ENCODE results near the gene INTS11. TPM values are rescaled to one million over a fixed set of nuclear protein-coding genes. Genes with fewer than 3 reads are reported as not detected.
A peak's percentile ranks its signal among the peaks of the same experiment; 100 is the strongest.

The INTS11 gene
- polyA plus RNA-seq, 1 experiment = 95.8 TPM

DNA sequence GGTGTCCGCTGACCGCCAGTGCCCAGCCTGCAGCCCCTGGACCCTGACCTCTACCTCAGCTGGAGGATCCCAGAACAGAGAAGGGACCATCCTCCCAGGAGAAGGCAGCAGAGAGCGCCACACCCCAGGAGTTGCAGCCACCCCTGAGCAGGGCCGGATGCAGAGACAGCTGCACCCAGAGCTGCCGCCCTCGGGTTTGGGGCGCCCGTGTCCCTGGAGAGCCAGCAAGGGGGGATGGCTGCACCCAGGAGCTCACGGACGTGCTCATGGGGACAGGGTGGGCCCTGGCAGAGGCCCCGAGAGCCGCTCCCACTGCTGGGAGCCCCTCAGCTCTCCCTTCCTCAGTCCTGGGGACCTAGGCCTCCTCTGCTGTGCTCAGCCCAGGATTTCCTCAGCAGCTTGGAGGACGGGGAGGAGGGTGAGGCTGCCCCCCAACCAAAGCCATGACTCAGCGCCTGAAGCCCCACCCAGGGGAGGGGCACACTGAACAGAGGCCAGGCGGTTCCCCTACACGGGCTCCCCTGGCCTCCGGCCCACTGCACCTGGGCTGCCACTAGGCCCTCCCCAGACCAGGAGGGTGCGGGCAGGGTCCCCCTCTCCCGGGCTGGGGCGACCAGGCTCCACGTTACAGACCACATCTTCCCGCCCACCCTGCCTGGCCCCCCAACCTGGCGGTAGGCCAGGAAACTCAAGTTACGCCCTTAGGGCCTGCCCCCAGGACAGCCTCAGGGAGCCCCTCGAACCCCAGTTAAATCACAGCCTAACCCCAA is 19.0 kb downstream of the INTS11 start:
- TF ChIP-seq, protein P1, sequence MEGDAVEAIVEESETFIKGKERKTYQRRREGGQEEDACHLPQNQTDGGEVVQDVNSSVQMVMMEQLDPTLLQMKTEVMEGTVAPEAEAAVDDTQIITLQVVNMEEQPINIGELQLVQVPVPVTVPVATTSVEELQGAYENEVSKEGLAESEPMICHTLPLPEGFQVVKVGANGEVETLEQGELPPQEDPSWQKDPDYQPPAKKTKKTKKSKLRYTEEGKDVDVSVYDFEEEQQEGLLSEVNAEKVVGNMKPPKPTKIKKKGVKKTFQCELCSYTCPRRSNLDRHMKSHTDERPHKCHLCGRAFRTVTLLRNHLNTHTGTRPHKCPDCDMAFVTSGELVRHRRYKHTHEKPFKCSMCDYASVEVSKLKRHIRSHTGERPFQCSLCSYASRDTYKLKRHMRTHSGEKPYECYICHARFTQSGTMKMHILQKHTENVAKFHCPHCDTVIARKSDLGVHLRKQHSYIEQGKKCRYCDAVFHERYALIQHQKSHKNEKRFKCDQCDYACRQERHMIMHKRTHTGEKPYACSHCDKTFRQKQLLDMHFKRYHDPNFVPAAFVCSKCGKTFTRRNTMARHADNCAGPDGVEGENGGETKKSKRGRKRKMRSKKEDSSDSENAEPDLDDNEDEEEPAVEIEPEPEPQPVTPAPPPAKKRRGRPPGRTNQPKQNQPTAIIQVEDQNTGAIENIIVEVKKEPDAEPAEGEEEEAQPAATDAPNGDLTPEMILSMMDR (IDR thresholded peaks at IDR 0.05; ENCODE audit: insufficient read depth, low read depth, low read length) = no peak
- DNase-seq (ENCODE audit: low read depth) = no peak
- CTCF ChIA-PET = interaction anchor here (0.6 to 1.6 kb wide), 12 partner anchors 14 to 185 kb away, joined by 3 to 9 read pairs (median 3); no protein-coding TSS in a partner anchor
- POLR2A ChIA-PET = no interaction called here
- Histone ChIP-seq H3K36me3 (ENCODE audit: control insufficient read depth, insufficient read depth, low read length) (peaks cover 5% of the 10 kb centered on the region; the same call in 1 of the 2 replicates), H3K27me3 (ENCODE audit: control insufficient read depth, insufficient read depth, low read length) (no peaks in the 10 kb centered on the region), H3K4me3 (ENCODE audit: low read depth, low read length) (peak overlapping the region; percentile 88)

DNA sequence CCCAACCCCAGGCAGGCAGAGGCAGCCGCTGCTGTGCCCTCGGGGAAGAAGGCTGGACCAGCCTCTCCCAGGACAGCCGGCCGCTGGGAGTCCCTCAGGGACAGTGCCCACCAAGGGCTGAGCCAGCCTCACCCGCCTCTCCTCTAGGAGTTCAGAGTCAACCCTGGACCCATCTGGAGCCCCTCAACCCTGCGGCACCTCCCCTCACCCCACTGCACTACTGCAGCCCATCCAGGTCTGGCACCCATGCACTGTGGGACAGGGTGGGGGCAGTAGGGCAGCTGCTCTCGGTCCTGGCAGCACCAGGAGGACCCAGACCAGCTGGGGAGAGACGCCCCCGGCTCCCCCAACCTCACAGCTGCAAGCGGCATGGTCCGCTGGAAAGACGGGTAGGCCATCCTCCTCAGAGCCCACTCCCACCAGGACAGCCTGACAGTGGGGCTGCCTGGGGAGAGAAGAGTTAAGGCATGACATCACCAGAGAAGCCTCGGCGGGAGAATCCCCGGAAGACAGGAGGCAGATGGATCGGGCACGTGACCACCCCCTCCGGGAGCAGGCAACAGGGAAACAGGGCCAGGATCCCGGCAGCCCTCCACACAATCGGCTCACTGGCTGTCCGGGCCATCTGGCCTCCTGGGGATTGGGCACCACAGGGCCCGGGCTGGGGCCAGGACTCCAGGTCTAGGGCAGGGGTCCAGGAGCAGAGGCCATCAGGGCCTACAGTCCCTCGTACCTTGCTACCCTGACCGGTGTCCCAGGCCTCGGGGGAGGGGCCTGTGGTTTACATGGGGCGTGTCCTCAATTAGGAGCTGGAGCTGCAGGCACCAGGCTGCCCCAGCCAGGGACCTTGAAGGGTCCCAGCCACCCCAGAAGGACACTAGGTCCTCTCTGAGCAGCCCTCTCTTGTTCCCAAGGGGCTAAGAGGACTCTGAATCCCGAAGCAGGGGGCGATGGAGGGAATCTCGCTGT is 19.8 kb downstream of the INTS11 start:
- Histone ChIP-seq H3K27me3 (ENCODE audit: control insufficient read depth, insufficient read depth, low read length) (no peaks in the 10 kb centered on the region), H3K36me3 (ENCODE audit: control insufficient read depth, insufficient read depth, low read length) (peaks cover 1% of the 10 kb centered on the region), H3K4me3 (ENCODE audit: low read depth, low read length) (peak overlapping the region; percentile 34)
- CTCF ChIA-PET = interaction anchor here (0.8 to 1.6 kb wide), 11 partner anchors 13 to 184 kb away, joined by 3 to 9 read pairs (median 3); no protein-coding TSS in a partner anchor
- TF ChIP-seq, protein P1 (IDR thresholded peaks at IDR 0.05; ENCODE audit: insufficient read depth, low read depth, low read length) = 0 out of 2 replicates have a peak, but pooled peaks have one; percentile 8
- no peak for DNase-seq (ENCODE audit: low read depth)
- POLR2A ChIA-PET = no interaction called here

DNA sequence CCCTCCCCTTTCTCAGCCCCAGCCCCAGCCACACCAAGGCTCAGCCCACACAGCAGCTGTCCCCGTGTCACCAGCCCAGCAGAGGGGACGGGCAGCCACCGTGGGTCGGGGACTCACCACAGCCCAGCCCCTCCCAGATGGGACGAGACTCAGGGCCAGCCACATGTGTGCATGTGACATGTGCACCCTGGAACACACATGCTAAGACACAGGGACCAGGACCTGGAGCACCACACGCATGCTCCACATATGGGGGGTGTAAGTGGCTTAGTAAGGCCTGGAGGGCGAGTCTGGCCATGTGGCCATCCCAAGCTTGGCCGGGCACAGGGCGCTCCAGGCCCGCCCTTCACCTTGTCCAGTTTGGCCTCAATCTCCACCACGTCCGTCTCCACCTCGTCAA is 20.7 kb downstream of the INTS11 start:
- Histone ChIP-seq H3K4me3 (ENCODE audit: low read depth, low read length) (no peak overlapping the region), H3K27me3 (ENCODE audit: control insufficient read depth, insufficient read depth, low read length) (no peaks in the 10 kb centered on the region), H3K36me3 (ENCODE audit: control insufficient read depth, insufficient read depth, low read length) (peaks cover 2% of the 10 kb centered on the region)
- DNase-seq (ENCODE audit: low read depth) = no peak
- ChIA-PET POLR2A (no interaction called here), CTCF (interaction anchor here (1.5 kb wide), 1 partner anchor 181 kb away, joined by 4 read pairs; no protein-coding TSS in a partner anchor)
- TF ChIP-seq, protein P1 (IDR thresholded peaks at IDR 0.05; ENCODE audit: insufficient read depth, low read depth, low read length) = no peak

DNA sequence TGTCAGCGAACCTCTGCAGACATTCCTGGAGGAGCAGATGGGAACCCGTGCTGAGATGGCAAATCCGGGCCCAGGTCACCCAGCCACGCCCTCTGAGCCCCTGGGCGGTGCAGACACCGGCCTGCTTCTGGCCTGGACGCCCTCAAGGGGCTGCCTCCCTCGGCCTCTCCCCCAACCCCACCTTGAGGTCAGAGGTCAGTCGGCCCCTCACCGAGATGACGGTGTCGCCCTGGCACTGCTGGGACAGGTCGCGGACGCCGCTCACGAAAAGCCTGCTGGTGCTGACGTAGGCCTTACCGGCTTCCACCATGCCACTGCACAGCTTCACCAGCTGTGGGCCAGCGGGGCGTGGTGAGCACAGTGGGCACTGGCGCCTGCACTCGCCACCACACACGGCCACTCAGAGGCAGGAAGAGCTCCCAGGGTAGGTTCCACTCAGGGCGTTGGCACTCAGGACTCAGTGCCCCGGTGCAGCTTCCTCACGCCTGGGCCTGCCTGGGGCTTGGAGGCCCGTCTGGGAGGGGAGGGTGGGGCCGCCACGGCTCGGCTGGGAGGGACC is 21.4 kb downstream of the INTS11 start:
- H3K4me3 ChIP-seq (ENCODE audit: low read depth, low read length) = no peak overlapping the region
- no peaks in the 10 kb centered on the region for H3K27me3 ChIP-seq (ENCODE audit: control insufficient read depth, insufficient read depth, low read length)
- ChIA-PET CTCF (interaction anchor here (1.5 kb wide), 1 partner anchor 180 kb away, joined by 4 read pairs; no protein-coding TSS in a partner anchor), POLR2A (no interaction called here)
- TF ChIP-seq, protein P1 (IDR thresholded peaks at IDR 0.05; ENCODE audit: insufficient read depth, low read depth, low read length) = no peak
- no peak for DNase-seq (ENCODE audit: low read depth)
- H3K36me3 ChIP-seq (ENCODE audit: control insufficient read depth, insufficient read depth, low read length) = peaks cover 4% of the 10 kb centered on the region
